Erythroblast (primary cell): ENCODE results near the gene EPHA4.

Experiments
- GATA1 ChIP-seq: IDR thresholded peaks from 2 replicates; pipeline ENCODE4 v1.6.1; 2011; ENCODE audit warnings: low read depth, mild to moderate bottlenecking, control low read depth, low read length, moderate library complexity
- POLR2A ChIP-seq: IDR thresholded peaks from 2 replicates; pipeline ENCODE4 v1.6.1; 2011; ENCODE audit warnings: mild to moderate bottlenecking, low read length

DNA sequence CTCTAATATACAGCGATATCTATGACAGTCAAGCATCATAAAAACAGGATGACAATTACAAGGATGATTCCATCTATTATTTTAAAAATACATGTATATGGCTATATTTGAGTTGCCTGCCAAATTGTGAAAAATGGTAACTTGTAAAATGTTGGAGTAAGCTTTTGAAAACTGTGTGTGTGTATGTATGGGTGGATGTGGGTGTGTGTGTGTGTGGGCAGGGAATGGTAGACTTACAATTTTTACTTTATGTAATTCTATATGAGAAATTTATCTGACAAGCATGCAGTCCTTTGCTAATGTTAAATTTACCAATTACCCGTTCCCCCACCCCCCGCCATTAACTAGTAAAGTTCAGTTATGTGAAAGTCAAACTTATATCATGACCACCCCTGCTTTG lies 14.0 kb downstream of the EPHA4 start:
- TF ChIP-seq POLR2A: no peak
- no peak for TF ChIP-seq GATA1
